A673 (cell line): ENCODE measurements around the gene CETN3. TPM values are rescaled to one million over a fixed set of nuclear protein-coding genes. Genes with fewer than 3 reads are reported as not detected.

Source experiments
- BruUV-seq: library from RNA; stranded (reverse); fragments of 400-500 nt; replicated peaks from 2 replicates; lab custom pipeline; 2021; lab: Mats Ljungman, UMichigan
- CTCF ChIA-PET: fragments of 300-600 bp; sonication (Branson Sonifier 250); formaldehyde crosslinking; loops from one replicate; lab custom pipeline; 2022; ENCODE audit warnings: antibody characterized with exemption; lab: Charles Lee
- POLR2A ChIA-PET: fragments of 300-600 bp; sonication (Branson Sonifier 250); formaldehyde crosslinking; loops from one replicate; lab custom pipeline; 2022; ENCODE audit warnings: antibody characterized with exemption; ENCODE audit not compliant: low non-redundant PET; lab: Charles Lee
- DNase-seq: peaks from one replicate; pipeline ENCODE4 v3.0.0-alpha.2; 2015; ENCODE audit warnings: low spot score
- H3K27ac ChIP-seq: fragments of 200-600 bp; sonication (generic); 2 replicates; pipeline ENCODE4 v1.5.1; 2016; ENCODE audit warnings: mixed run types, low read depth, mild to moderate bottlenecking, mixed read lengths, antibody characterized with exemption, low read length; ENCODE audit not compliant: poor library complexity, severe bottlenecking
- H3K27me3 ChIP-seq: fragments of 200-600 bp; sonication (generic); replicated peaks from 2 replicates; pipeline ENCODE4 v1.6.1; 2017; ENCODE audit warnings: mixed run types, low read depth, mild to moderate bottlenecking, mixed read lengths, antibody characterized with exemption, low read length; ENCODE audit not compliant: insufficient read depth, poor library complexity
- H3K36me3 ChIP-seq: fragments of 200-600 bp; sonication (generic); 2 replicates; pipeline ENCODE4 v1.6.1; 2016; ENCODE audit warnings: mixed run types, mild to moderate bottlenecking, mixed read lengths, antibody characterized with exemption, low read length; ENCODE audit not compliant: insufficient read depth, poor library complexity, severe bottlenecking
- H3K4me1 ChIP-seq: fragments of 200-600 bp; sonication (generic); 2 replicates; pipeline ENCODE4 v1.6.1; 2017; ENCODE audit warnings: mixed run types, mild to moderate bottlenecking, mixed read lengths, antibody characterized with exemption, low read length; ENCODE audit not compliant: insufficient read depth, poor library complexity, severe bottlenecking
- H3K4me3 ChIP-seq: fragments of 200-600 bp; sonication (generic); 2 replicates; pipeline ENCODE4 v1.5.1; 2016; ENCODE audit warnings: low read depth, mixed run types, mild to moderate bottlenecking, mixed read lengths, low read length; ENCODE audit not compliant: poor library complexity, severe bottlenecking
- H3K9me3 ChIP-seq: fragments of 200-600 bp; sonication (generic); 2 replicates; pipeline ENCODE4 v1.6.1; 2016; ENCODE audit warnings: mixed run types, low read depth, mild to moderate bottlenecking, mixed read lengths, antibody characterized with exemption, low read length; ENCODE audit not compliant: poor library complexity, severe bottlenecking
- CTCF ChIP-seq: fragments of 300-800, 200-600 bp; sonication (generic); conservative IDR thresholded peaks from 2 replicates; pipeline ENCODE4 v1.5.1; 2017; ENCODE audit warnings: low read depth, mild to moderate bottlenecking, antibody characterized with exemption, low read length, moderate library complexity, mixed read lengths
- EZH2 ChIP-seq: fragments of 200-600 bp; sonication (generic); IDR thresholded peaks from 2 replicates; pipeline ENCODE4 v1.6.1; 2017; ENCODE audit warnings: borderline replicate concordance, low read depth, mild to moderate bottlenecking, mixed read lengths, antibody characterized with exemption, low read length; ENCODE audit not compliant: poor library complexity, severe bottlenecking
- intact Hi-C: fragments of 100-400 bp; cut with micrococcal nuclease; formaldehyde crosslinking; loops from one replicate; pipeline ENCODE4 v1.10.0; 2022; ENCODE audit not compliant: unreplicated experiment
- total RNA-seq: library from RNA; stranded (reverse); gene quantifications from 2 replicates; pipeline ENCODE4 v1.2.3, GENCODE V29; 2021

Gene CETN3
- total RNA-seq, 1 experiment from 2014 or later = 25.3 TPM

- H3K9me3 ChIP-seq = no peaks in the 10 kb centered on the region
- H3K36me3 ChIP-seq = peaks cover 6% of the 10 kb centered on the region
- ChIA-PET CTCF (no interaction called here), POLR2A (no interaction called here)
- H3K4me3 ChIP-seq = no peak overlapping the region
- intact Hi-C loops = no loop called here
- no peak for DNase-seq
- TF ChIP-seq EZH2 (no peak), CTCF (no peak)
- no peak overlapping the region for H3K27ac ChIP-seq
- H3K27me3 ChIP-seq = no peaks in the 10 kb centered on the region
- BruUV-seq = no TSS peak
- H3K4me1 ChIP-seq = no peaks in the 10 kb centered on the region
Measured at GRCh38 chr5:90395005-90395404, 14.6 kb downstream of the CETN3 start.

GRCh38 chr5:90390928-90391327 is 18.6 kb downstream of the CETN3 start:
- no TSS peak for BruUV-seq
- Histone ChIP-seq H3K36me3 (no peaks in the 10 kb centered on the region), H3K27ac (no peak overlapping the region), H3K27me3 (no peaks in the 10 kb centered on the region), H3K9me3 (no peaks in the 10 kb centered on the region), H3K4me1 (no peaks in the 10 kb centered on the region), H3K4me3 (no peak overlapping the region)
- TF ChIP-seq EZH2 (no peak), CTCF (no peak)
- POLR2A ChIA-PET = no interaction called here
- no peak for DNase-seq
- intact Hi-C loops = no loop called here
- CTCF ChIA-PET = no interaction called here

GRCh38 chr5:90390326-90390725 is 19.2 kb downstream of the CETN3 start:
- no peak for DNase-seq
- BruUV-seq = no TSS peak
- Histone ChIP-seq H3K27ac (no peak overlapping the region), H3K4me1 (no peaks in the 10 kb centered on the region), H3K27me3 (no peaks in the 10 kb centered on the region), H3K9me3 (no peaks in the 10 kb centered on the region), H3K36me3 (no peaks in the 10 kb centered on the region), H3K4me3 (no peak overlapping the region)
- TF ChIP-seq EZH2 (no peak), CTCF (no peak)
- CTCF ChIA-PET = no interaction called here
- POLR2A ChIA-PET = no interaction called here
- intact Hi-C loops = no loop called here
